CD4-positive, alpha-beta T cell treated with Interferon gamma for 1 hour (primary cell): ENCODE data around the gene KIF16B.
A peak's percentile ranks its signal among the peaks of the same experiment; 100 is the strongest.
"Not testable (repeated sequence)": the region's sequence is repeated elsewhere in the genome, so short reads cannot be mapped to it uniquely, and the experiment has no call there.

Source experiments
- DNase-seq: peaks from one replicate; pipeline ENCODE4 v3.0.0-alpha.2; 2020

The KIF16B gene

GRCh38 chr20:16573001-16573965, at the start of gene KIF16B:
Gene KIF16B (minus strand): TSS chr20:16573448. CDS start chr20:16573275, 173 bp downstream.
- peak; percentile 69 for DNase-seq

- DNase-seq: no peak
These were observed 49.3 kb upstream of the KIF16B start for GRCh38 chr20:16622501-16622900.

GRCh38 chr20:16621435-16622141, 48.3 kb upstream of the KIF16B start:
- DNase-seq: no peak

DNA sequence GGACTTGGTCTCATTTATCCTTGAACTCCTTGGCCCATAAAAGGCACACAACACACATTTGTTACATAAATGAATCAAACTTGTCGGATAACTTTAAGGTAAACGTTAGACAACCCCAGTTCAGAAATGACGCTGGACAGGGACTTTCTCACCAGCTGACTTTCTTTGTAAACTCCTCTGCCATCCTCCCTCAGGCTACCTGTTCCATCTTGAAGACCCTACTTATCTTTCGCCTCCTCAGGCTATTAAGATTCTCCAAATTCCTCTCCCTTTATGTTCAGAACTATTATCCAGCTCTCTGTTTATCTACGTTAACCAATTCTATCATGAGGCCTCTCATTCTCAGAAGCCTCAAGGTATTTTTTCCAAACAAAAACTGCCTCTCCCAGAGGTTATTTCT, 47.7 kb upstream of the KIF16B start:
- DNase-seq: no peak

- no peak for DNase-seq
These were observed 46.7 kb upstream of the KIF16B start for GRCh38 chr20:16619953-16620352.

GRCh38 chr20:16617056-16617455, 43.8 kb upstream of the KIF16B start:
- no peak for DNase-seq

DNA sequence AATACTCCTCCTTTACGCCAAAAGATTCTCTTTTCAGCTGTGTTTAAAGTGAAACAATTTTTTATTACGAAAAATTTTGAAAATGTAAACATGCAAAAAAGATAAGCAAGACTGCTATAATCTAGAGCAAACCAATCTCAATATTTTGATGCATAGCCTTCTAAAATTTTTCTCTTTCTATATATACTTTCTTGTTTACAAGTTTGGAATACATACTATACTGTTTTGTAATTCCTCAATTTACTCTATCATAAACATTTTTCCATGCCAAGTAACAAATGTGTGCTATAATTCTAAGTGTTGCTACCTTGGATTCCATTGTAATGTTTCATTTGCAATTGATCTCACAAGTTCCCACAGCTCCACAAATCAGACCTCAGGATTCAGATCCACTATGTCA, 43.1 kb upstream of the KIF16B start:
- no peak for DNase-seq

DNA sequence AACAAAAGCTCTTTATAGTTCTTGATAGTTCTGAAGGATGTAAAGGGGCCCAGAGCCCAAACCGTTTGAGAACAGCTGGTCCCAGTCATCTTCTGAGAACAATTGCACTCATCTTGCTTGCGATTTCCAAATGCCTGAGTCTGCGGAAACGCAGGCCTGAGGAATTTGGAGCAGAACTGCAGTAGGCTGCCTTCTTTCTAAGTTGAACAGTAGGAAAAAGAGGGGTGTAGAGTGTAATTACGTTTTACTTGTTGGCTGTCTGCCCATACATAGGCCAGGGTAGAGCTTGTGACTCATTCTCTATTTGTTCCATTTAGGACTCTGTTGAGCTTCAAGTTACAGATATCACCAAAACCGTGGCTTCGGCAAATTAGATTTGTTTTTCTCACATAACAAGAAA, 42.0 kb upstream of the KIF16B start:
- DNase-seq: no peak

DNA sequence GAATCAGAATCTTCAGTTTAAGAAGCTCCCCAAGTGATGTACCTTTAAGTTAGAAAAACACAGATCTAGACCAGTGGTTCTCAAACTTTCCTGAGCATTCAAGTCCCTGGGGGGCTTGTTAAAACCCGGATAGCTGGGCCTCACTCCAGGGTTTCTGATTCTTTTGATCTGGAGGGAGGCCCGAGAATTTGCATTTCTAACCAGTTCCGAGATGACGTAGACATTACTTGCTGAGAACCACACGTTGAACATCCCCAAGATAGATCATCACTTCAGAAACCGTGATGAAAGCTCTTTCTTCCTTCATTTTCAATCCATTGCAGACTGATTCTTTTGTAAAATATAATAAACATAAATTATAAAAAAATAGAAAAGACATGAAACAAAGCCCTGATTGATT, 40.7 kb upstream of the KIF16B start:
- no peak for DNase-seq

DNA sequence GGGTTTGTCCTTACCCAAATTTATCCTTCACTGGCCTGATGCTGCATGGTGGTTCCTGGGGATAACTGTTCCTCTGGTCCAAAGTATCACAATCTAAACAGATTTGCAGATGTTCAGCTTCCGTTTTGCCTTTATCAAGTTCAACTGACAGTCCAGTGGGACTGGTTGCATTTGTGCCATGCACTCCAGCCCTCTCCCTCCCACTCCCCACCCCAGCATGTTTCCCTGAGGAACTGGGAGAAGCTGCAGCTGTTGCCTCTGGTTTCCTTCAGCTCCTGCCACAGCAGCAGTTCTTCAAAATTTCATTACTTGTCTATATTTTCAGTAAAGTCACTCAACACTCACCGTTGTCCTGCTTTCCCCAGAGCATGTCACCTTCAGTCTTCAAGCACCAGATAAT, 39.5 kb upstream of the KIF16B start:
- no peak for DNase-seq

DNA sequence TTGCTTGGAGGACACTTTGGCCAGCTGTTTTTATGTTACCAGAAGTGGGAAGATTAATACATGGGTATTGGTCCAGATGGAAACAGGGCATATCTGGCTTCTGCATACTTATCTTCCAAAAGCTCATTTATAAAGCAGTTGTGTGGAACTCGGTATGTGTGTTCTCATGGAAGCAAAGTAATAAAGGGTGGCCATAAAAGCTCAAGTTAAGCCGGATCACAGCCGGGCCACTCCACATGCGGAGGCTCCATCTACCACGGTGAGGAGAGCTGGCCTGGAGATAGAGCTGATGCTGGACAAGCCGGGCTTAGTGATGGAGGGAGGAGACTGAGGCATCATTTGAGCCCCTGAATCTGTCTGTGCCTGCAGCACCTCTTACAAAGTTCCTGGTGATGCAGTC, 38.6 kb upstream of the KIF16B start:
- no peak for DNase-seq

GRCh38 chr20:16609066-16609465, 35.8 kb upstream of the KIF16B start:
- no peak for DNase-seq

DNA sequence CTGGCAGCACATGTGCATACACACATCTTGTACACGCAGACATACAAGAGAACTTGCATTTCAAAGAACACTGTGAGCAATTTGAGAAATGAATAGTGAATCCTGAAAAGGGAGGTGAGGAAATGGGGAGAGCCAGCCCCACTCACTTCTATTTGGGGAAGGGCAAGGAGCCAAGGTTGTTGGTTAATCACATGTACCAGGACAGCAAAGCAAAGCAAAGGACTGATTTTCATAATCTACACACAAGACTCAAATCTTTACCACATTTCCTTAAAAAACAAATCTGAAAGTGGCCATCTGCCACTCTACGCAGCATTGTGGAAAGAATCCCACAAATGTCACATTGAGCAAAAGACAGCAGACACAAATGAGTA, 35.0 kb upstream of the KIF16B start:
- DNase-seq: no peak

DNA sequence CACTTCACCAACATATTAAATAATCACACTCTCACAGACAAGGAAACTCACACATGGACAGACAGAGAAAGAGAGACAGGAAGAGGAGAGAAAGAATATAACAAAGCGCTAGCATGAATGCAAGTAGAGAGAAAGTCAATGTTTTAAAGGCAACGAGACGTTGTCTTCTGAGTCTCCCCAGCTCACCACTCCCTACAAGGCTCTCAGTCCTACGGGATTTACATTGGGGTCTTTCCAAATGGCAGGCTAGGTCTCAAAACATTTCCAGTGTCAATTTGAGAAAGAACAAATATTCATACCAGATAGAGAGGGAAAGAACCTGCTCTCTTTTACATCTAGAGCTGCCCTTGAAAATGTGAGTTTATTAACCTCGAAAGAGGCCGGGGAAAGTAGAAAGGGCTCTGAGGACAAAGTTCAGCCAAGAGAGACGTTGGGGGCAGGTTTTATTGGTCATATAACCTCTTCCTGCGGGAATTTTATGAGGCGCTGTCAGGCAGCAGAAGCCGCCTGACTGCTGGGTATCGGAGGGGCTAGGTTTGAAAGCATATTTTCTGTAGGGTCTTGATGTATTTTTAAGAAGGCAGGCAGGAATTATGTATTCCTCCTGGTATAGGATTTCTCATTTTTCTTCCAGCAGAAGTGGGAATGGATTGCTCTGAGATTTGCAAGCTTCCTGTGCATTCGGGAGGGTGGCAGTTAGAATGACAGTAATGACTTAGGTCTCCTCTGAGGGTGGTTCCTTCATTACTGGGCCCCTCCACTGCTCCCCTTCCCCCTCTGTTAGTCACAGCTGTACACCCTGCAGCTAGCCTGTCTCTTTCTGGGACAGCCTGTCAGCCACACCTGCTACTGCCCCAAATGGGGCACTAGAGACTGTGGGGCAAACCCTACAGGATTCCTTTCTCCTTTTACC, 34.4 kb upstream of the KIF16B start:
- DNase-seq: no peak

GRCh38 chr20:16606468-16607070, 33.3 kb upstream of the KIF16B start:
- DNase-seq: no peak

GRCh38 chr20:16601047-16601446, 27.8 kb upstream of the KIF16B start:
- no peak for DNase-seq

GRCh38 chr20:16599257-16599656, 26.0 kb upstream of the KIF16B start:
- DNase-seq: no peak

DNA sequence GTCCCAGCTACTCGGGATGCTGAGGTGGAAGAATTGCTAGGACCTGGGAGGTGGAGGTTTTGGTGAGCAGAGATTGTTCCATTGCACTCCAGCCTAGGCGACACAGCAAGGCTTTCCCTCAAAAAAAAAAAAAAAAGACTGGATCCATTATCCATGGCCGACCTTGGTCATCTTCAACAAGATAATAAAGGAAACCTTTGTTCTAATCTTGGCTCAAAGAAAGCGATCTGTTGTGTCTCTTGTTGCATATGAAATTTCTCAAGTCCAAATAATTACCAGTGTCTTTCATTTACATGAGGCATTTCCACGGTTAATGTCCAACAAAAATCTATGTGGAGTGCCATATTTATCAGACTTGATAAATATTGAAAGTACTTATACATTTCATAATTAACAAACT, 23.7 kb upstream of the KIF16B start:
- no peak for DNase-seq

GRCh38 chr20:16596404-16596803, 23.2 kb upstream of the KIF16B start:
- not testable (repeated sequence) for DNase-seq

- DNase-seq: no peak
These were observed 22.1 kb upstream of the KIF16B start for GRCh38 chr20:16595376-16595775.

DNA sequence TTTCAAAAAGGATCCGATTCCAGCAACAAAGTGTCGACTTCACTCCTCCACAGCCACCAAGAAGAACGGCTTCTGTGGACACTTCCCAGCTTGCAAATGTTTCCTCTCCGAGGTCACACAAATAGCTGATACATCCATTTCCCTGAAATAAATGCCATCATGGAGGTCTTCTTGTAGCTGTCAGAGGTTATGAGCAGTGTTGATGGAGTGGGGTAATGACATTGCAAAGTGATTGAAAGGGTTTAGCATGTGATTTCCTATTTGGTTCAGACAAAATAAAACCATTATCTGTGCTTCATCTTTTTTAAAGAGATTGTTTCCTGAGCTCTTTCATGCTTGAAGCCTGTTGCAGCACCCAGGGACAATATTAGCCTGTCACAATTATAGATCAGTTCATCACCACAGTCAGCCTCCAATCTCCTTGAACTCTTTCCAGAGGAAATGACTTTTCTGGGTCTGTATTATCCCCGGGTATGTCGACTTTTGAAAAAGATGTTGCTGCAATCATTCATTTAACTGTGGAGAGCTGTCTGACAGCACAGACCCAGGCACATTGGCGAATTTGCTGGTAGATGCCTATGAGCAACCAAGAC, 16.9 kb upstream of the KIF16B start:
- DNase-seq: no peak

DNA sequence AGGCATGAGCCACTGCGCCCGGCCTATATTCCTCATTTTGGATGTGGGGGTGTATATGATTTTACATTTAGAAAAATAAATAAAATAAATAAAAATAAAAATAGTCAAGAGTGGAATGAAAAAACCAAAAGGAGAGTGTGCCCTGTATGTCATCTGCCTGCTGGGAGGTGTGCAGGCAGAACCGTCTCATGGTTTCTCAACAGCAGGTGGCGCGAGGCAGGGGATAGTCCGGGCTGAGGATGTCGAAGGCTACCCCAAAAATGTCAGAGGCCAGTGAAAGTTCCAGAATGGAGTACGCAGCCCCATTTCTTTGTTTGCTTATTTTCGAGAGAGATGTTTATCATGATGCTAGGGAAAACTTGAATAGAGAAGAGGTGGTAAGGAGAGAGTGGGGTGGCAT, 16.4 kb upstream of the KIF16B start:
- DNase-seq: no peak
